Activated naive CD4-positive, alpha-beta T cell treated with anti-CD3 and anti-CD28 coated beads for 36 hours (primary cell): ENCODE data around the gene GPN3. TPM values are rescaled to one million over a fixed set of nuclear protein-coding genes. Genes with fewer than 3 reads are reported as not detected.

Source experiments
- CTCF ChIA-PET: fragments of 350-600 bp; sonication (Branson Sonifier 250); formaldehyde crosslinking; loops from one replicate; lab custom pipeline; 2021; ENCODE audit warnings: antibody characterized with exemption; lab: Charles Lee
- DNase-seq: peaks from one replicate; pipeline ENCODE4 v3.0.0-alpha.2; 2020
- H3K27ac Mint-ChIP-seq: one replicate; pipeline ENCODE4 v1.8.0; 2021; ENCODE audit warnings: mild to moderate bottlenecking, mixed read lengths
- H3K27me3 Mint-ChIP-seq: one replicate; pipeline ENCODE4 v1.8.0; 2021; ENCODE audit warnings: low read depth, mixed read lengths
- H3K36me3 Mint-ChIP-seq: one replicate; pipeline ENCODE4 v1.8.0; 2021; ENCODE audit warnings: low read depth, mixed read lengths
- H3K4me1 Mint-ChIP-seq: one replicate; pipeline ENCODE4 v1.8.0; 2021; ENCODE audit warnings: low read depth, mixed read lengths
- H3K4me3 Mint-ChIP-seq: one replicate; pipeline ENCODE4 v1.8.0; 2021; ENCODE audit warnings: mild to moderate bottlenecking, moderate library complexity, mixed read lengths
- H3K9me3 Mint-ChIP-seq: one replicate; pipeline ENCODE4 v1.8.0; 2021; ENCODE audit warnings: mixed read lengths
- intact Hi-C: fragments of 100-400 bp; cut with micrococcal nuclease; formaldehyde crosslinking; loops from one replicate; pipeline ENCODE4 v1.15.1; 2023
- total RNA-seq, 2 experiments: library from RNA; stranded (reverse); gene quantifications; one replicate each; pipeline ENCODE4 v1.2.3, GENCODE V29; 2021

Gene GPN3
- total RNA-seq, 2 experiments from 2014 or later = 58.2 to 59.8 TPM

- Mint-ChIP-seq H3K9me3 (no peaks in the 10 kb centered on the region), H3K36me3 (peaks cover 14% of the 10 kb centered on the region), H3K27ac (peak within 1 kb of the TSS; percentile 99), H3K4me1 (peaks cover 27% of the 10 kb centered on the region), H3K4me3 (peak within 1 kb of the TSS; percentile 98), H3K27me3 (no peaks in the 10 kb centered on the region)
- intact Hi-C loops = loop anchor here (1.0 kb wide), 5 partner anchors 28 to 122 kb away; partner anchors contain the start of genes ARPC3, ATP2A2, FAM216A and GPN3
- DNase-seq = peak; percentile 92
- CTCF ChIA-PET = interaction anchor here (1.0 kb wide), 1 partner anchor 28 kb away, joined by 5 read pairs; no protein-coding TSS in a partner anchor
These were observed 64.7 kb downstream of the GPN3 start, which contains the start of gene ANAPC7 for GRCh38 chr12:110403146-110403975. Gene ANAPC7, minus strand, starts transcription at chr12:110403708. Its CDS starts 81 bp downstream, at chr12:110403627.

Other genes with a start within 250 kb of the GPN3 start
- 10 to 100 TPM; 95.5 to 98.6 TPM for gene ATP2A2, start 187.0 kb downstream of the GPN3 start, total RNA-seq
- gene ANAPC7, start 64.5 kb downstream of the GPN3 start, total RNA-seq = 10 to 100 TPM; 51.2 to 61.2 TPM
- gene ARPC3, start 17.9 kb downstream of the GPN3 start, total RNA-seq = 100 to 1,000 TPM; 279 to 311 TPM
- gene FAM216A, start 588 bp upstream of the GPN3 start, total RNA-seq = 10 to 100 TPM; 37.0 to 39.5 TPM
- 10 to 100 TPM; 76.6 to 81.8 TPM for gene VPS29, start 33.9 kb upstream of the GPN3 start, total RNA-seq
- gene RAD9B, start 34.1 kb upstream of the GPN3 start, total RNA-seq = 1 to 10 TPM; 1.1 to 1.5 TPM
- gene PPTC7, start 115.1 kb upstream of the GPN3 start, total RNA-seq = 10 to 100 TPM; 41.1 to 43.2 TPM
- 1 to 10 TPM; 5.2 to 5.8 TPM for gene TCTN1, start 145.9 kb upstream of the GPN3 start, total RNA-seq
- 1 to 10 TPM; 2.6 to 3.1 TPM for gene HVCN1, start 220.9 kb upstream of the GPN3 start, total RNA-seq